GM10266 (cell line): ENCODE results near the gene CHFR.
"Not testable (repeated sequence)": the region's sequence is repeated elsewhere in the genome, so short reads cannot be mapped to it uniquely, and the experiment has no call there.

ENCODE experiments used
- DNase-seq: peaks from one replicate; pipeline ENCODE4 v3.0.0; 2012; ENCODE audit errors: extremely low spot score
- CTCF ChIP-seq: IDR thresholded peaks from 2 replicates; pipeline ENCODE4 v1.5.1; 2012; ENCODE audit warnings: mild to moderate bottlenecking, low read depth; ENCODE audit not compliant: control insufficient read depth, insufficient read depth; ENCODE audit errors: missing control alignments

The CHFR gene

GRCh38 chr12:132904718-132905328 is 17.4 kb upstream of the CHFR start:
- peak; percentile 45 for DNase-seq
- peak; percentile 32 for TF ChIP-seq CTCF

- DNase-seq: no peak
- no peak for TF ChIP-seq CTCF
These were observed 11.6 kb upstream of the CHFR start for GRCh38 chr12:132899033-132899432.

- DNase-seq: no peak
- TF ChIP-seq CTCF: no peak
These were observed 1.4 kb upstream of the CHFR start for GRCh38 chr12:132888852-132889251.

DNA sequence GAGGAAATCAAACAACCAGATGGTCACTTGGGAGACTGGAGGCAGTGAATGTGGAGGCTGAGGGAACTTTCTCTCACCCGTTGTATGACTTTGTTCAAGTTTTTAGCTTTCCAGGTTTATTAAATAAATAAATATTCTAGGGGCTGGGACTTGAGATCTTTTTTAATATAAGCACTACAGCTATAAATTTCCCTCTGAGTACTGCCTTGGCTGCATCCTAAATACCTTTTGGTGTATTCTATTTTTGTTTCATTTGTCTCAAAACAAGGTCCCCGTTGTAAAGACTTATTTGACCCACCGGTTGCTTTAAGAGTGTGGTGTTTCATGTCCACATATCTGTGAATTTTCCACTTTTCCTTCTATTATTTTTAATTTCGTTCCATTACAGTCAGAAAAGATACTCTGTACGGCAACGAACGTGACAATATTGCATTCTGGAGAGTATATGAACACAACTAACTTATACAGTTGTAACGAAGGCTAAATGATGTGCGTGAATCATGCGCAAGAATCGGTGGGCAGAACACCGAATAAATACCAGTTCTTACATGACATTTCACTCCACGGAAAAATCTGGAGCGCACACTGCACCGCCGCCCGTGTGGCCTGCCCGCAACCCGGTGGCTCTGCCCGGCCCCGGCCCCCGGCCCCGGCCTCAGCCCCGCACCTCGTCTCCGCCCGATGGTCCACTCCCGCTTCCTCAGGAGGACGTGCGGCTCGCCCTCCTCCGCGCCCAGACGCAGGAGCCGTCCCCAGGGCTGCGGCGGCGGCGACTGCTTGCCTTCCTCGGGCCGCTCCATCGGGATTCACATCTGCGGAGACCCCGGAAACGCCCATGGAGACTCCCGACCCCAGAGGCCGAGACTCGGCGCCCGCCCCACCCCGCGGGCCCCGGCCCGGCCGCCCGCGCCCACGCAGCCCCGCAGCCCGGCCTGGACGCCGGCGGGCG is 602 bp downstream of the CHFR start:
- no peak for TF ChIP-seq CTCF
- DNase-seq: peak; percentile 53

DNA sequence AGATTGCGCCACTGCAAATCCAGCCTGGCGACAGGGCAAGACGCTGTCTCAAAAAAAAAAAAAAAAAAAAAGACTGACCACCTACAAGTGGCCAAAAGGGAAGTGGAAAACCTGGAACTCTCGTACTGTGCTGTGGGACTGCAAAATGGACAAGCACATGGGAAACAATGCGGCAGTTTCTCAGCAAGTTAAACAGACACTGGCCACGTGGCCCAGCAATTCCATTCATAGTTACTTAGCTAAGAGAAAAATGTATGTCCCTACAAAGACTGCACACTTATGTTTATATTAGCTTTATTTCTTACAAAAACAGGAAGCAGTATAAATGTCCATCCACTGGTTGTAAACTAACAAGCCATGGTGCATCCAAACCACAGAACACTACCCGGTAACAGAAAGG is 5.6 kb downstream of the CHFR start:
- no peak for DNase-seq
- no peak for TF ChIP-seq CTCF

- DNase-seq: not testable (repeated sequence)
These were observed 12.8 kb downstream of the CHFR start for GRCh38 chr12:132874620-132875019.

- TF ChIP-seq CTCF: no peak
- DNase-seq: no peak
These were observed 13.2 kb downstream of the CHFR start for GRCh38 chr12:132874175-132874574.

GRCh38 chr12:132873724-132874123 is 13.7 kb downstream of the CHFR start:
- no peak for DNase-seq
- no peak for TF ChIP-seq CTCF
